ENCODE results near the gene DKK3. TPM values are rescaled to one million over a fixed set of nuclear protein-coding genes. Genes with fewer than 3 reads are reported as not detected.

The DKK3 gene
- total RNA-seq, 2 donors from 2014 or later, result 0.91 to 1.6 TPM

DNA sequence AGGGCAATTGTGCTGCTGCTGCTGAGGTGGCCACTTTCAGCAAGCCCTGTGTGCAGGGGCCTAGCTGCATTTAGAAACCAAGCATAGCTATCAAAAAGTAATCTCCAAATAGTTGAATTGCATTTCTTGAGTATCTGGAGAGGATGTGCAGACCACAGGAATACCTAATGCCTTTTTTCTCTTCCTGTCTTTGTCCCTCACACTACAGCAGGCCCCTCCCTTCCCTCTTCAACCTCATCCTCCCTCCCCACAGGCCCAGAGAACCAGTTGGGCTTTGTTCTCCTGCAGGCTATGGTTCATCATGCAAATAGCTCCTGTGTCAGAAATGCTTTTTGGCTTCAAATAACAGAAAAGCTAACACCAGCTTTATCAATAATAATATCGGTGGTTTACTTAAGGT is 47.7 kb downstream of the DKK3 start:
- no peaks in the 10 kb centered on the region for H3K9me3 ChIP-seq (ENCODE audit: control insufficient read depth, low read length, poor library complexity, severe bottlenecking)
- Mint-ChIP-seq H3K4me3 (peak overlapping the region; percentile 79), H3K27ac (peak overlapping the region; percentile 81), H3K27me3 (no peaks in the 10 kb centered on the region), H3K4me1 (peaks cover 47% of the 10 kb centered on the region), H3K36me3 (ENCODE audit: low read depth) (peaks cover 5% of the 10 kb centered on the region)
- ATAC-seq (peak; percentile 87), DNase-seq (no peak)

DNA sequence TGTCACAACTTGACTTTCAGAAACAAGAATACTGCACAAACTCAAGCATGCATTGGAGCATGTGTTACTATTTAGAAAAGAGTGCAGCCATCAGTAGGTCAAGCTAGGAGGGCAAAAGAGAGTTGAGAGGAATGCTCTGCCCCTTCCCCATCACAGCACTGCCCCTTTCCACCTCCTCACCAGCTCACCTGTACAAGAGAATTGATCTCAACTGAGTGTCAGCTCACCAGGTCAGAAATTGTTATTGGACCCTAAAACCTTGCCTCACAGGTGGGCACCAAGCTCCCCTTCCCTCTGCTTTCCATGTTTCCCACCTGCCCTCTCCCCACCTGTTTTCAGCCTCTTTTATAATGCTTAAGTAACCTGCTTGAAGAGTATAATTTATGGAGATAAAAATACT is 48.8 kb downstream of the DKK3 start:
- H3K27ac Mint-ChIP-seq, result peak overlapping the region; percentile 81
- no peaks in the 10 kb centered on the region for H3K9me3 ChIP-seq (ENCODE audit: control insufficient read depth, low read length, poor library complexity, severe bottlenecking)
- H3K36me3 Mint-ChIP-seq (ENCODE audit: low read depth), result peaks cover 5% of the 10 kb centered on the region
- no peak for ATAC-seq
- H3K4me1 Mint-ChIP-seq, result peaks cover 43% of the 10 kb centered on the region
- no peaks in the 10 kb centered on the region for H3K27me3 Mint-ChIP-seq
- H3K4me3 Mint-ChIP-seq, result no peak overlapping the region
- no peak for DNase-seq

DNA sequence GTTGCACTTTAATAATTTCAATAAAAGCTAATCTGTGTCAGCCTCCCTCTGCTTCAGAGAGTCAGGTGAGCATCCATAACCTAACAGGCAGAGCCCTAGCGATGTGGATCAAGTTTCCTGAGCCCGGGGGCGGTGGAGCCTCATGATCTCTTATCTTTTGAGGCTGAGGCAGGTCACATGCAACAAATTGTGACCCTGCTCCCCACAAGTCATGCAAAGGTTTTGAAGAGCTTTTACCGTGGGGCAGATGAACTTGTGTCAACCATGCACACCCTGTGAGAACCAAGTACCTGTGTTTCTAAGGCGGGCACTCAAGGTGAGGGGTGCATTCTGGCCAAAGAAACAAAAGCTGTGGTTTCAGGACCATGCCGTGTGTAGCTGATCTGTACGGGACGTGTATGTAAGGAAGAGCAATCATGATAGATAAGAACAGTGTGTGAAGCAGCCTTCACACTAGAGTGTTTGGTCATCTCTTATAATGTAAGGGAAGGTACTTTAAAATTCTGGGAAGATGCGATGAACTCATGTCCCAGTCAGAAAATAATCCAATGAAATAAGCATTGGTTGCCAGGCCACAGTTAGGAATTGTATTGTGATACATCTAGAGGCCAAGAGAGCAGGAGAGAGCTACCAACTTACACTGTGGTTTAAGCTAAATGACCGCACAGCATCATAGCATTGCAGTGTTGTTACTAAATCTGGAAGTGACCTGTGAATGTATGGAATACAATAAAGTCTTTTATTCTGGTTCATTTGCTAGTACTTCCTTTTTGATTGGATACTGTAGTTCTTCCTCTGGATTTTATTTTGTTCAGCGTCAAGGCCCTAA is 49.8 kb downstream of the DKK3 start:
- H3K4me3 Mint-ChIP-seq, result no peak overlapping the region
- H3K27me3 Mint-ChIP-seq, result no peaks in the 10 kb centered on the region
- ATAC-seq (no peak), DNase-seq (no peak)
- H3K4me1 Mint-ChIP-seq, result peaks cover 40% of the 10 kb centered on the region
- peak overlapping the region; percentile 81 for H3K27ac Mint-ChIP-seq
- peaks cover 5% of the 10 kb centered on the region for H3K36me3 Mint-ChIP-seq (ENCODE audit: low read depth)
- no peaks in the 10 kb centered on the region for H3K9me3 ChIP-seq (ENCODE audit: control insufficient read depth, low read length, poor library complexity, severe bottlenecking)

DNA sequence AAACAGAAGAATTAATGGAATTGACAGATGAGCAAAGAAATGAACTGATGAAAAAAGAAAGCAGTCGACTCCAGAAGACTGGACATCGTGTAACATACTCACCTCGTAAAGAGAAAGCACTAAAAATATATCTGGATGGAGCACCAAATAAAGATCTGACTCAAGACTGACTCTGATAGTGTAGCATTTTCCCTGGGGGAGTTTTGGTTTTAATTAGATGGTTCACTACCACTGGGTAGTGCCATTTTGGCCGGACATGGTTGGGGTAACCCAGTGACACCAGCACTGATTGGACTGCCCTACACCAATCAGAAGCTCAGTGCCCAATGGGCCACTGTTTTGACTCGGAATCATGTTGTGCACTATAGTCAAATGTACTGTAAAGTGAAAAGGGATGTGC is 52.4 kb downstream of the DKK3 start:
- no peak overlapping the region for H3K4me3 Mint-ChIP-seq
- no peak for ATAC-seq
- H3K27me3 Mint-ChIP-seq, result no peaks in the 10 kb centered on the region
- H3K4me1 Mint-ChIP-seq, result peaks cover 31% of the 10 kb centered on the region
- DNase-seq, result no peak
- H3K27ac Mint-ChIP-seq, result no peak overlapping the region
- peaks cover 14% of the 10 kb centered on the region for H3K36me3 Mint-ChIP-seq (ENCODE audit: low read depth)
- no peaks in the 10 kb centered on the region for H3K9me3 ChIP-seq (ENCODE audit: control insufficient read depth, low read length, poor library complexity, severe bottlenecking)

DNA sequence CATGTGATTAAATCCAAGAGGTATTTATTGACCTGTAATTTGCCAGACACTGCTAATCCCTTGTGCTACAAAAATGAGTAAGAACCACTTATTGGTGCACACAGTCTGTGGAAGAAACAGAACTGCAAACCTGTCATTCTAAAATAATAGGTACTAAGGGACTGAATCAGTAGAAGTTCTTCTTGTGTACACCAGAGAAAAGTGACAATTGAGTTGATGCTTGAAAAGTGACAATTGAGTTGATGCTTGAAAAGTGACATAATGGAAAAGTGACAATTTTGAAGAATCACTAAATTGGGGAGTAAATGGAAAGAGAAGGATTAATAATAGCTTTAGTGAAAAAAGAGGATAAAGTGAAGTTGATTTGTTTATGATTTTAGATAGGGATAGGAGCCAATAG is 56.4 kb downstream of the DKK3 start:
- ATAC-seq, result no peak
- H3K9me3 ChIP-seq (ENCODE audit: control insufficient read depth, low read length, poor library complexity, severe bottlenecking), result no peaks in the 10 kb centered on the region
- Mint-ChIP-seq H3K36me3 (ENCODE audit: low read depth) (peaks cover 14% of the 10 kb centered on the region), H3K27me3 (no peaks in the 10 kb centered on the region), H3K27ac (peak overlapping the region; percentile 74), H3K4me1 (peaks cover 7% of the 10 kb centered on the region), H3K4me3 (no peak overlapping the region)
- no peak for DNase-seq

DNA sequence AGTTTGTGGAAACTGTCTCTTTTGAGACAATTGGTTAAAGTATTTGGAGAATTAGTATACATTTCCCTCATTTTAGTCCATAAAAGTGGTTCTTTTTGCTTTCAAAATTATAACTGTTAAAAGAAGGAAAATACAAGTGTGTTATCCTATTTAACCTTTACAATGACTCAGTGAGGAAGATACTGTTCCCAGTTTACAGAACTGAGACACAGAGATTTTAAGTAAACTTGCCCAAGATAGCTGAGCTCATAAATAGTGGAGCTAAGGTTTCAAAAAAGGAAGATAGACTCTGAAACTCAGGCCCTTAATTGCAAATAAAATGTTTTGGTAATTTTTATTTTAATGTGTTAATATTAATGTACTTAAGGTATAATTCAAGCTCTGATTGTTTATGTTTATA is 58.9 kb downstream of the DKK3 start:
- Mint-ChIP-seq H3K27ac (no peak overlapping the region), H3K4me1 (peaks cover 7% of the 10 kb centered on the region), H3K4me3 (no peak overlapping the region), H3K36me3 (ENCODE audit: low read depth) (peaks cover 10% of the 10 kb centered on the region), H3K27me3 (no peaks in the 10 kb centered on the region)
- ATAC-seq (no peak), DNase-seq (no peak)
- H3K9me3 ChIP-seq (ENCODE audit: control insufficient read depth, low read length, poor library complexity, severe bottlenecking), result no peaks in the 10 kb centered on the region

DNA sequence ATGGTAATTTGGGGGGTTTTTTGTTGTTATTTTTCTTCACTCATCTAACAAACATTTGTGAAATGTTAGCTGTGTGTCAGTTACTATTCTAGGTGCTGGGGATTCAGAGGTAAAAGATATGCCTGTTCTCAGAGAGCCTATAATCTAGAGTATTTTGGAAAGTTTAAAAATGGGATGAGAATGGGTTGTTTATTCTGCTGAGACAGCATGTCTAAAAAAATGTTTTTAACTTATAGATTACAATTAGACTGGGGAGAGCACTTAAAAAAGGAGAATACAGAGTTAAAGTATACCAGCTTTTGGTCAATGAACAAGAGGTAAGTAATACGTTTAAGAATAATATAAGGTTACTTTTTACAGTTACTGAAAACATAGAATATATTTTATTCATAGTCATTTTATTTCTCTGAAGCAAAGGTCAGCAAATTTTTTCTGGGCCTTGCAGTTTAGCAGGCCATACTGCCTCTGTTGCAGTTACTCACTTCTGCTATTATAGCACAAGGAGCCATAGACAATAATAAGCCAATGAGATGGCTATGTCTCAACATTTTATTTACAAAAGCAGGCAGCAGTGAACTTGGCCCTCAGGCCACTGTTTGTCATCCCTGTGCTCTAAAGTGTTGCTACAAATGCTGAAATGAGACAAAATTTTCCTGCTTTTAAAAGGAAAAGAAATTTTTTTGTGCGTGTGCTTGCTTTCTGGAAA is 60.0 kb downstream of the DKK3 start:
- Mint-ChIP-seq H3K27me3 (no peaks in the 10 kb centered on the region), H3K4me3 (no peak overlapping the region), H3K36me3 (ENCODE audit: low read depth) (peaks cover 10% of the 10 kb centered on the region), H3K4me1 (peaks cover 7% of the 10 kb centered on the region), H3K27ac (peak overlapping the region; percentile 86)
- no peaks in the 10 kb centered on the region for H3K9me3 ChIP-seq (ENCODE audit: control insufficient read depth, low read length, poor library complexity, severe bottlenecking)
- ATAC-seq, result no peak
- DNase-seq, result no peak

DNA sequence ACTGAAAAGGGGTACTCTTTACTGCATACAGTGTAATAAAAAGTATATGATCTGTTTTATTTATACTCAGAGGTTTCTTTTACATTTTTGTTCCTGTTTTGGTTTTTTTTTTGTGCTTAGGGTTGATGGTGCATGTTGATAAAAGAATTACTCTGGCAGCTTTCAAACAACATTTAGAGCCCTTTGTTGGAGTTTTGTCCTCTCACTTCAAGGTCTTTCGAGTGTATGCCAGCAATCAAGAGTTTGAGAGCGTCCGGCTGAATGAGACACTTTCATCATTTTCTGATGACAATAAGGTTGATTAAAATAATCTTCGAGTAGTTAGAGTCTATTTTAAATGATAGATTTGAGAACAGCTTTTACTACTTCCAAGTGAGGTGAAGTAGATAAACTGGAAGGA is 60.6 kb downstream of the DKK3 start:
- Mint-ChIP-seq H3K4me3 (no peak overlapping the region), H3K4me1 (peaks cover 8% of the 10 kb centered on the region), H3K27me3 (no peaks in the 10 kb centered on the region), H3K36me3 (ENCODE audit: low read depth) (peaks cover 10% of the 10 kb centered on the region), H3K27ac (peak overlapping the region; percentile 86)
- ATAC-seq (no peak), DNase-seq (no peak)
- no peaks in the 10 kb centered on the region for H3K9me3 ChIP-seq (ENCODE audit: control insufficient read depth, low read length, poor library complexity, severe bottlenecking)

DNA sequence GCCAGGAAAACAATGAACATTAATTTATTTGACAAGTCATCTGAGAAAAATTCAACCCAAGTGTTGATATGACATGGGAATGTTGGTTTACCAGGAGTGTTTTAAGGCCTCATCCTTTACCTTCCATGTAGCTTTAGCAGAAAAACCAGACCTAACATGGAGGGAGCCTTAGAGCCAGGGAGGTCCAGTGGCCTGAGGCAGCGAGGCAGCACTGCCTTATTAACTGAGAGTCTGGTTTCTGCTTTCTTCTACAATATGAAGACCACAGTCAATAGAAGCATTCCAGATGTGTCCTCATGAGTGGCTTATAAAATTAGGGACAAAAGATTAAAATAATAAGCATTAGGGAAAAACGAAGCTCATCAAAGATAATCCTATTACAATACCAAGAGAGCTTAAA is 61.5 kb downstream of the DKK3 start:
- ATAC-seq (no peak), DNase-seq (no peak)
- Mint-ChIP-seq H3K27me3 (no peaks in the 10 kb centered on the region), H3K4me3 (peak overlapping the region; percentile 9), H3K36me3 (ENCODE audit: low read depth) (peaks cover 9% of the 10 kb centered on the region), H3K4me1 (peaks cover 5% of the 10 kb centered on the region), H3K27ac (peak overlapping the region; percentile 68)
- no peaks in the 10 kb centered on the region for H3K9me3 ChIP-seq (ENCODE audit: control insufficient read depth, low read length, poor library complexity, severe bottlenecking)

DNA sequence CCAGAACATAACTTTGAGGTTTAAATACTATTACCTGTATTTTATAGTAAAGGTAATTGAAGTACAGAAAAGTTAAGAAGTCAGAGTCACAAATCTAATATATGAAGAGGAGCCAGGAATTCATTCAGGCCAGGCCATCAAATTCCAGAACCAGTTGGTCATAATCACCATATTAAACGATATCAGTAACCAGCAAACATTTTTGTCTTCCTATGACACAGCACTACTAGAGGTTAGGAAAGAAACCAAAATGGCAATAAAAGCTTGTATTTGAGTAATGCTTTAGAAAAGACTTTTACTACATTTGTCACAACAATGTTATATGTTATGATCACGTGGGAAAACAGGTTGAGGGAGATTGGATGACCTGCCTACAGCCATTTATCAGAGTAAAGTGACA is 62.2 kb downstream of the DKK3 start:
- H3K27ac Mint-ChIP-seq, result no peak overlapping the region
- peaks cover 5% of the 10 kb centered on the region for H3K4me1 Mint-ChIP-seq
- no peak overlapping the region for H3K4me3 Mint-ChIP-seq
- H3K9me3 ChIP-seq (ENCODE audit: control insufficient read depth, low read length, poor library complexity, severe bottlenecking), result no peaks in the 10 kb centered on the region
- H3K36me3 Mint-ChIP-seq (ENCODE audit: low read depth), result peaks cover 6% of the 10 kb centered on the region
- no peak for DNase-seq
- no peak for ATAC-seq
- no peaks in the 10 kb centered on the region for H3K27me3 Mint-ChIP-seq

DNA sequence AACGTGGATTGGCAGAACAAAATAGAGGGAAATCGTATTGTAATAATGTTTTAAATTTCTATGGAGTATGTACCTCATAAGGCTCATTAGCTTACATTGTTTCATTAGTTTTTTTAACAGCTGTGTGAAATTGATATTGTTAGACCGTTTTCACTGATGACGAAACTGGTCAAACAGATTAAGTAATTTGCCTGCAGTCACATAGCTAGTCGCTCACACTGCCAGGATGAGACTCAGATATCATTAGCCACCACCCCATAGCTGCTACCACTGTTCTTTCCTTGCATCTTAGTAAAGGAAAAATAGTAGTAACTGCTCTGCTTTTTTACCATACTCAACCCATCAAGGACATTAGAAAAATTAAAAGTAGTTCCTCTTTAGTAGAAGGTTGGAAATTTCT is 64.0 kb downstream of the DKK3 start:
- peaks cover 5% of the 10 kb centered on the region for H3K4me1 Mint-ChIP-seq
- DNase-seq (no peak), ATAC-seq (no peak)
- H3K27me3 Mint-ChIP-seq, result no peaks in the 10 kb centered on the region
- no peak overlapping the region for H3K4me3 Mint-ChIP-seq
- no peak overlapping the region for H3K27ac Mint-ChIP-seq
- H3K9me3 ChIP-seq (ENCODE audit: control insufficient read depth, low read length, poor library complexity, severe bottlenecking), result no peaks in the 10 kb centered on the region
- H3K36me3 Mint-ChIP-seq (ENCODE audit: low read depth), result peaks cover 11% of the 10 kb centered on the region

DNA sequence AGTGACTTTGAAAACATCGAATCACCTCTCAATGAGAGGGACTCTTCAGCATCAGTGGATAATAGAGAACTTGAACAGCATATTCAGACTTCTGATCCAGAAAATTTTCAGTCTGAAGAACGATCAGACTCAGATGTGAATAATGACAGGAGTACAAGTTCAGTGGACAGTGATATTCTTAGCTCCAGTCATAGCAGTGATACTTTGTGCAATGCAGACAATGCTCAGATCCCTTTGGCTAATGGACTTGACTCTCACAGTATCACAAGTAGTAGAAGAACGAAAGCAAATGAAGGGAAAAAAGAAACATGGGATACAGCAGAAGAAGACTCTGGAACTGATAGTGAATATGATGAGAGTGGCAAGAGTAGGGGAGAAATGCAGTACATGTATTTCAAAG is 65.8 kb downstream of the DKK3 start:
- ATAC-seq, result no peak
- H3K4me3 Mint-ChIP-seq, result no peak overlapping the region

DNA sequence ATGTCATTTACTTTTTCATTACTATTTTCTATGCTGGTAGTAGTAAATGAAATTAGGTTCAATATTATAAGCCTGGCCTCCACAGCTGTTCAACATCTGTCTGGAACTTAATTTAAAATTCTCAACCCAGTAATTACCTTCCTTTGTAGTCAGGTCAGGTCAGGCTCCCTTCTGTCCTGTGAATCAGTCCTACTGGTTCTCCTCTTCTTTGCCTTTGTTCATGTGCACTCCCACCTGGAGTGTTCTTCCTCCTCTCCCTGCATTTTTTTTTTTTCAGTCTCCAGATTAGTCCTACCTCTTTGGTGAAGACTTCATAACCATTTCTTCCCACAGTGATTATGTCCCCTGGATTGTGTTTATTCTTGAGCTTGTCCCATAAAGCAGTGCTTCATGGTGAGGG is 67.9 kb downstream of the DKK3 start:
- no peaks in the 10 kb centered on the region for H3K9me3 ChIP-seq (ENCODE audit: control insufficient read depth, low read length, poor library complexity, severe bottlenecking)
- Mint-ChIP-seq H3K4me3 (no peak overlapping the region), H3K36me3 (ENCODE audit: low read depth) (peaks cover 19% of the 10 kb centered on the region), H3K27me3 (no peaks in the 10 kb centered on the region), H3K27ac (no peak overlapping the region), H3K4me1 (peaks cover 11% of the 10 kb centered on the region)
- ATAC-seq, result no peak
- DNase-seq, result no peak

More for the DNA sequence above, 65.8 kb downstream of the DKK3 start:
- no peaks in the 10 kb centered on the region for H3K9me3 ChIP-seq (ENCODE audit: control insufficient read depth, low read length, poor library complexity, severe bottlenecking)
- Mint-ChIP-seq H3K27ac (no peak overlapping the region), H3K27me3 (no peaks in the 10 kb centered on the region), H3K36me3 (ENCODE audit: low read depth) (peaks cover 19% of the 10 kb centered on the region), H3K4me1 (peaks cover 8% of the 10 kb centered on the region)
- DNase-seq, result no peak

DNA sequence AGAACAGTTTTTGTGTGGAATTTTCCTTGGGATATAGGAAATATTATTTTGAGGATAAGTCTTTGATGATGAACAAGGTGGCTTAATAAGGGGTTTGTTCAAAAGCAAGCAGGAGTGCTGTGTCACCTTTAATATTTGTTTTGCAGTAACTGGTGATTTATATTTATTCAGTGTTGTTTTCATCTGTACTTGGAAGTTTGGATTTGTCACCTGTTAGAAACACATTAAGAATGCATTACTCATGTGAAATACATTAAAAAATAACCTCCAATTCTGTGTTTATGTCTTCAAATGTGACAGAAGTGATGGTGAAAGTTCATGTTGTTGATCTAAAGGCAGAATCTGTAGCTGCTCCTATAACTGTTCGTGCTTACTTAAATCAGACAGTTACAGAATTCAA is 70.5 kb downstream of the DKK3 start:
- no peaks in the 10 kb centered on the region for H3K27me3 Mint-ChIP-seq
- no peak overlapping the region for H3K4me3 Mint-ChIP-seq
- peak overlapping the region; percentile 67 for H3K27ac Mint-ChIP-seq
- peaks cover 11% of the 10 kb centered on the region for H3K4me1 Mint-ChIP-seq
- no peak for DNase-seq
- ATAC-seq, result no peak
- peaks cover 19% of the 10 kb centered on the region for H3K36me3 Mint-ChIP-seq (ENCODE audit: low read depth)
- no peaks in the 10 kb centered on the region for H3K9me3 ChIP-seq (ENCODE audit: control insufficient read depth, low read length, poor library complexity, severe bottlenecking)
